Epidermal melanocyte (primary cell): Measurements from ENCODE around the gene LYRM4.

Experiments used
- DNase-seq: peaks from one replicate; pipeline ENCODE4 v3.0.0; 2011; ENCODE audit warnings: low spot score; ENCODE audit not compliant: insufficient read length

Gene LYRM4

DNA sequence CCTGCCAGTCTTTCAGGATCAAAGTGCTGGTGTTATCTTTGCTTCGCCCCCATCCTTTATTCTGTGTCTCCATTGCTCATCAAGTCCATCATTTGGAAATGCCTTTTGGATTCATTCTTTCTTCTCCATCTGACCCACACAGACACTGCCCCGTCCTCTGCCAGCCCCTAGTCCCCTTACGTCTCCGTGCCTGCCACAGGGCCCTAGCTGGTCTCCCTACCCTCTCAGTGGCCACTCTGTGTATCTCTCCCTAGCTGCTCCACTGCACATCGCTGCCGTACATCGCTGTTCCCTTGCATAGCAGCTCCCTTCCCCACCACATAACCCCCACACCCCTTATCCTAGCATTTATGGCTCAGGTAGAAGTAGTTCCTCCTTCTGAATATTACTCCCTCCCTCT, 159.9 kb downstream of the LYRM4 start:
- DNase-seq, result no peak

DNA sequence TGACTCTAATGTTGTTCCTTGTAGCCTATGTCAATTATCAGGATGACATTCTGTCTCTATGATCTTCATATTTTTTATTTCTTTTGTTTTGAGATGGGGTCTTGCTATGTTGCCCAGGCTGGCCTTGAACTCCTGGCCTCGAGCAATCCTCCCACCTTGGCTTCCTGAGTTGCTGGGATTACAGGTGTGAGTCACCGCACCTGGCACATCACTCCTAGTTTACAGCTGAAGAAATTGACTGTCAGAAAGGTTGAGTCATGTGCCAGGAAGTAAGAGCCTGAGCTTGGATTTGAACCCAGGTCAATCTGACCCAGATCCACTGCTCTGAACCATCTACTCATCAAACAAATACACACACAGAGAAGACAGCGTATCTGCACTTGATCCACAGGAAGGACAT, 161.2 kb downstream of the LYRM4 start:
- DNase-seq, result no peak

DNA sequence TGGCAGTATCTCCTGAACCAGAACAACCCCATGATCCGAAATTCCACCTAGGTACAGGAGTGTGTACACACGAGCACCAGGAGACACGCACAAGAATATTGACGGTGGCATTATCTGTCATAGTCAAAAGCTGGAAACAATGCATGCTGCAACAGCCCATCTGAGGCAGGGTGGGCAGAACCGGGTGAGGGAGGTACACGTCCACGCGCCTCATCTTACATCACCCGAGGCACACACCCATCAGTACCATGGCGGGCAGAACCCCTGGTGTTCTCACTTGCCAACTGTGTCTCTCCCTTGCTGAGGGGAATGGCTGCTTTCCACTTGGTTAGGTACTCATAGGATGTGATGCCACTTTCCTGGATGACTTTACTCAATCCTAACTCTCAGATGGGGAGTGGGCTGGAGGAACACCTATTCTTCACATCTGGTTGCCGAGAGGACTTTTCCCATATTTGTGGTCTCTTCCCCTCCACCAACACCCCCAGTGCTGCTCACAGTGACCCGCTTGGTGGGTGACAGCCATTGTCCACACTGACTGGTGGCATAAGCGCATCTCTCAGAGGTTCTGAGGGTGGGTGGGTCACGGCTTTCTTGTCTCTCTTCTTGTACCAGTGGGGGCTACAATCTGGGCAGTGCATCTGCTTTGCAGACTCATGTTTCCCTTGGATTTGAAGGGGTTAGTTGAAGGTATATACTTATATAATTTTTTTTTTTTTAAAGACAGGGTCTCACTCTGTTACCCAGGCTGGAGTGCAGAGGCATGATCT, 162.1 kb downstream of the LYRM4 start:
- no peak for DNase-seq

DNA sequence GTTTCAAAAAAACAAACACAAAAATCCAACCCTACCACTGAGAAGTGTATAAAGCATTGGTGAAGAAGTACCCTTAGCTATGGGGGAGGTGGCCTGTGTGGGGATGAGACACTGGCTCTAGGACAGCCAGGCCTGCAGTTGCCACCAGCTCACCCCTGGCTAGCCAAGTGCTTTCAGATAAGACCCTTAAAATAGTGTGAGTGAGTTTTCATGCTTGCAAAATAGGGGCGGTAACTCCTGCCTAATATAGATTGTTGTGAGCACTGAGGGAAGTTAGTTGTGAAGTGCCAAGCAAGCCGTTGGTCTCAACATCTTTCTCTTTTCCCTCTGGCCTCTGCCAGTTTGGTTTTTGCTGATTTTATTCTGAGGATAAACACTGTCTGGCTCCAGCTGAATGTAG, 164.3 kb downstream of the LYRM4 start:
- DNase-seq, result no peak

DNA sequence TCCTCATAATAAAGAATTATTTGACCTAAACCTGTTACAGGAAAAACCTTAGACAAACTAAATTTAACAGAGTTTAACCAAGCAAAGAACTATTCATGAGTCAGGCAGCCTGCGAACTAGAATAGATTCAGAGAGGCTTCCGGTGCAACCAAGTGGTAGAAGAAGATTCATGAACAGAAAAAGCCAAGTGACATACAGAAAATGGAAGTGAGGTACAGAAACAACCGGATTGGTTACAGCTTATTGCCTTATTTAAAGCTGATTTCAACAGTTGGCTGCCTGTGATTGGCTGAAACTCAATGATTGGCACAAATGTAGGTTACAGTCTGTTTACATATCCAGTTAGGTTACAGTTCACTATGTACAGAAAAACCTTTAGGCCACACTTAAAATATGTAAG, 165.5 kb downstream of the LYRM4 start:
- no peak for DNase-seq

DNA sequence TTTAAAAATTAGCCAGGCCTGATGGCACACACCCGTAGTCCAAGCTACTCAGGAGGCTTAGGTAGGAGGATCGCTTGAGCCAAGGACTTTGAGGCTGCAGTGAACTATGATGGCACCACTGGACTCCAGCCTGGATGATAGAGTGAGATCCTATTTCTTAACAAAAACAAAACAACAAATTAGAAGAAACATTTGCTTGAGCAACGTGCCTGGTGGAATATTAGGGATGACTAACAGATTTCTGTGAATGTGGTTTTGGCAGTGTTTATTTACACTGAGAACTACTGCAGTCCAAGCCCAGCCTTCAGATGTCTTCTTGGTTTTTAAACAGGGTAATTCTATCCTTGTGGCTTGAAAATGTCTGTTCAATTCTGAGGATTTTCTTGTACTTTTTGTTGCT, 166.4 kb downstream of the LYRM4 start:
- peak; percentile 44 for DNase-seq

DNA sequence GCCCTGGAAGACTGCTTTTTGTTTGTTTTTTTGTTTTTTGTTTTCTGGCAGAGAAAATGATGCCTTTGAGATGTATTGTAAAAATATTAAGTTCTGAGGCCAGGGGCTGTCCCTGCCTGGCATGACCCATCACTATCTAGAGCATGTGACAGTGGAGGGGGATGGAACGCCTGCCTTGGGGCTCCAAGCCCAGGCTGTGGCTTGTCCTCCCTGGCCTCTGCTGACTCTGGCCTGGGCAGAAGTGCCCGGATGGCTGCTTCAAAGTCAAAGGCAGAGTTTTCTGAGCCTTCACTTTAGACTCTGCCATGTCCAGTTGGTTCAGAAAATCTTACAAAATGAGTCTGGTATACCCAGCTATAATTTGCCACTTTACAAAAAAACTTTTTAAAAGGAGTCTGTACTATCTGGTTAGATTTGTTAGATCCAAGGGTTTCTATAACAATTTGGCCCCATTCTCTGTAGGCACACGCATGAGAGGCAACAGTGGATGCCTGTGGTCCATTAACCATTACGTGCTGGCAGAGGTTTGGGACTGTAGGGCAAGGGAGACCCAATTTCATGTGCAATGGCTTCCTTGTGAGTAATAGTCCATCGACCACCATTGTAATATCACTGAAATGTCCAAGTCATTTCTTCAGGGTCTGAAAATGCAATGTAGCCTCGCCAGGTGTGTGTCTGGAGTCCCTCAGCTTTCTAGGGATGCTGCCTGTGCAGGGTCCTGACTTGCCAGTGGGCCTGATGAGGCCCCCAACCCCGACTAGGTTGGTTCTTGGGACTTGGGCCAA, 167.3 kb downstream of the LYRM4 start:
- no peak for DNase-seq

DNA sequence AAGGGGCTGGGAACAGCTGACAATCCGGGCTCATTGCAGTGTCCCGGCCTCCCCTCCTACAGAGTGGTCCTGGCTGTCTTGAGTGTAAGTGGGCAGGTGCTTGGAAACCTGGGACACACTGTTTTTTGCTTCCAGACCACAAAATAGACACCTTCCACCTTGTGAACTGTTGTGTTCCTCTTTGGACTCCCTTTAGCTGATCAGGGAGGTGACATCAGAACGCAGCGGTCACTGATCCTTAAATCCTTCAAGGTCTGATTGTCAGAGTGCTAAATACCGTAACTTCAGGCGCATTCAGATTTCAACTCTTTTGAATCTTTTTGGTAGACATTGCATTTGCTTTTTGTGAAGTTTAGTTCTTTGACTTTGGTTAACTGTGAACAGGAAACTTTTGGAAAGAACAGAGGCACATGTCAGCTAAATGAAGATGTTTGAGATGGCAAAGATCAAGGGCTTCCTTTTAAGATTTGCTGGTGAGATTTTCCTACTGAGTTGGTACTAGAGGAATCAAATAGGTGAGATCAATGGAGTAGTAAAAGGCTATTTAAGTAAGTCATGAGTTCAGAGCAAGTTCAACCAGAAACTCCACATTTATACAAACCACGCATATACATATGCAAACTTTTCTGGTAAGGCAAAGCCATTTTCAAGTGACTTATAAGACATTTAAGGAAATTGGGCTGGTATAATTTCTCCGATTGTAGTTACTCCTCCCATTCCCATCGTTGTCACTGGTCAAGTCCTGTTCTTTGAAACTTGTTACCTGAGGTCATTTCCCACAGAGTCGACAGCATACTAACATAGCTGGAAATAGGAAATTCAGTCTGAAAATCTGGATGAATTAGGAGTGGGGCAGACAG, 169.3 kb downstream of the LYRM4 start:
- DNase-seq, result no peak

DNA sequence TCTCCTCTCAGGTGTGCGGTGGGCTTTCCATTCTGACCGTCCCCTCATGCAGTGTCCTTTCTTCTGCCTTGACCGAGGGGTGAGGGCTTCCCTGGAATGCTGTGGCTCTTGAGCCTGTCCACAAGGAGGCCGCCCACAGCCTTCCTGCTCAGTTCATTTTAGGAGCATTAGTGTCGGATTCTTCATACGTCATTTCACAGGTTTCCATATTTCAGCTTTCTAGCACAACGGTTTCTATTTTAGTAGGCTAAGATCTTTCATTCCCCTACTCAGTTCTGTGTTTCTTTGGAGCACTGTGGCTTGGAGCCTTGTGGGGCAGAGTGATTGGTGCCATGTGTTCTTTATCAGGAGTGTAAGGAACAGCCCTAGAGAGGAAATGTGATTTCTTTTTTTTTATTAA, 170.1 kb downstream of the LYRM4 start:
- DNase-seq, result no peak

DNA sequence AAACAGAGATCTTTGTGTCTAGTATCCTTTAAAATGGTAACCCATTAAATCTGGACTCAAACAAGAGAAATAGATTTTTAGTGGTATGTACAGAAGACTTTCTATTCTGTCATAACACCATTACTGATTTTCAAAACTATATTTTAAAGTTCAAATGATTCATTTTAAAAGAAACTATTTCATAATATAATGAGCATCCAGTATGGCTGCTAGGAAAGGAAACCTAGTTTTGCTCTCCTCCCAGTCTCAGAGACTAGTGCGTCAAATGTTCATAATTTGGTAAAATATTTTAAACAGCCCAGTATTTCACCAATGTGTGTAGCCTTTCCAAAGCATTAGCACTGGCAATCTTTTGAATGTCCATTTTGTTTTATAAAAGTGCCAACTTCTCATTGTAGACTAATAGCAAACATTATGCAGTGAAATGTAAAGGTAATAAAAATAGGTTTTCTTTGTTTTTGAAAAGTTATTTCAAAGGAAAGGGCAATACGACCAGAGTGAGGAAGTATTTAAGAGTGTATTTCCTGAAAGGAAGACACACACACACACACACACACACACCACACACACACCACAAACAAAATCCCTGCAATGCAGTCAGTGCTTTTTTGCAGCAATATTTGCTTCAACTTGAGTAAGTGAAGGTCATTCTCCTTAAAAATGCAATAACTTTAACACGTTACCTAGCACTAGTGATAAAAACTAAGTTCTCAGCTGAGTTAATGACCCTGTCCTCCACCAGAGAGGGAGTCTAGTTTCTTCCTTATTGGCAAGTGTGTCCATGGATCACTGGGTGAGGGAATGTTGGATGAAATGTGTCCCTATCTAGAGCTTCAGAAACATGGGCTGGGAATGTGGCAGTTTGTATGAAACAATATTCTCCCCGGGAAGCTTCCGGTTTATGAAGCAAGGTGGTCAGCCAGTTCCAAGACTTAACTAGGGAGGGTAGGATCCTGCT, 171.0 kb downstream of the LYRM4 start:
- DNase-seq, result no peak

DNA sequence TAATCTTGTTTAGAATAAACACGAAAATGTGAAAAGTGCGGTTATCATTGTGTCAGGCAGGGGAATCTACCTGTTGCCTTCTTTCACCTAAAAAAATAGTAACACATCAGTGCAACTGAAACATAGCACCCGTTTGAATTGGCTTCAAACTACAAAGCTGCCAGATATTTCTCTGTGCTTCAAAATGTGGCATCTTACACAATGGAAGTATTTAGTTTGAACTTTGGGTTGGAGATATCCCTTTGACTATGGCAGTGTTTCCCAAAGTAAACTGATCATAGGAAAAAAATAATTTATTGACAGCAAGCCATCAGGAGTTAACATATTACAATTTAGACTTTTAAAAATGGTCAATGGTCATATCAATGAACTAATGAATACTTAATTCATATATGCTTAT, 172.0 kb downstream of the LYRM4 start:
- DNase-seq, result no peak

DNA sequence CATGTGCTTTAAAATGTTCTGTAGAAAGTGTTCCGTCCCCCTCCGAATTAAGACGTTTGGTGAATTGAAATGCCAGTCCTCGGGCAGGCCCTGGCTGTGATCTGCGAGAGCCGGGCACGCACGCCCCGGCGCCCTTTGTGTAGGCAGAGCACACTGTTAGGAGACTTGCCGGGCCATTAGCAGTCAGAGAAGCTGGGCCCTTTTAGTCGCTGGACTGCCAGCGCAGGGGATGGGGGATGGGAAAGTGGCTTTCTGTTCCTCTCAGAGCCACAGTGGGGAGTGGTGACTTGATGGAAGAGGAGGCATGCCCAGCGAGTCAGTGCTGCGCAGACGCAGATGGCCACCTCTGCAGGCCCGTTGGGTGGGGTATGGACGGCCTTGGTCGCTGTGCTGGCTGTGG, 173.4 kb downstream of the LYRM4 start:
- no peak for DNase-seq

DNA sequence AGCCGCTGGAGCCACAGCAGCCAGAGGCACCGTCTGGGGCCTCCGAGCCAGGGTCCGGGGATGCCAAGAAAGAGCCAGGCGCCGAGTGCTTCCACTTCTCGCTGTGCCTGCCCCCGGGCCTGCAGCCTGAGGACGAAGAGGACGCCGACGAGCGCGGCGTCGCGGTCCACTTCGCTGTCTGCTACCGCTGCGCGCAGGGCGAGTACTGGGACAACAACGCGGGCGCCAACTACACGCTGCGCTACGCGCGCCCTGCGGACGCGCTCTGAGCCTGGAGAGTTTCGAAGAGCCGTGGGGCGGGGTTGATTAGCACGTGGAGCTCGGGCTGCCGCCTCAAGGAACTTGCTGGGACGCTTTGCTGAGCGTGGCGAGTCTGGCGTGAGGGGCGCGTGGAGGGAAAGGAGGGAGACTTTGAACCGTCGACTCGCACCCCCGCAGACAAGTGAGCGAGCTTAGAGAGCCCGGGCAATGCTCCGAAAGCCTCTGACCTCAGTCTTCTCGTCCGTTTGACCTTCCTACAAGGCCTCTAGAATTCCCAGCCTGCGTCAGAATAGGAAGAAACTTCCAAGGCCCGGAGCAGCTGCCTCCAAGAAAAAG, 174.4 kb downstream of the LYRM4 start:
- DNase-seq, result no peak

DNA sequence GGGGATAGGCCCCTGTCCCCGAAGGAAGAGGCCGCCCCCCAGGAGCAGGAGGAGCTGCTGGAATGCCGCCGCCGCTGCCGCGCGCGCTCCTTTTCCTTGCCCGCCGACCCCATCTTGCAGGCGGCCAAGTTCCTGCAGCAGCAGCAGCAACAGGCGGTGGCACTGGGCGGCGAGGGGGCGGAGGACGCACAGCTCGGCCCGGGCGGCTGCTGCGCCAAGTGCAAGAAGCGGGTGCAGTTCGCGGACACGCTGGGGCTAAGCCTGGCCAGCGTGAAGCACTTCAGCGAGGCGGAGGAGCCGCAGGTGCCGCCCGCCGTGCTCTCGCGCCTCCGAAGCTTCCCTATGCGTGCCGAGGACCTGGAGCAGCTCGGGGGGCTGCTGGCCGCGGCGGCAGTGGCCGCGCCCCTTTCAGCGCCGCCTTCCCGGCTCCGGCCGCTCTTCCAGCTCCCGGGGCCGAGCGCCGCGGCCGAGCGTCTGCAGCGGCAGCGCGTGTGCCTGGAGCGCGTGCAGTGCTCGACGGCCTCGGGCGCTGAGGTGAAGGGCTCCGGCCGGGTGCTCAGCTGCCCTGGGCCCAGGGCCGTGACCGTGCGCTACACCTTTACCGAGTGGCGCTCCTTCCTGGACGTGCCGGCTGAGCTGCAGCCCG, 175.0 kb downstream of the LYRM4 start:
- DNase-seq, result no peak

DNA sequence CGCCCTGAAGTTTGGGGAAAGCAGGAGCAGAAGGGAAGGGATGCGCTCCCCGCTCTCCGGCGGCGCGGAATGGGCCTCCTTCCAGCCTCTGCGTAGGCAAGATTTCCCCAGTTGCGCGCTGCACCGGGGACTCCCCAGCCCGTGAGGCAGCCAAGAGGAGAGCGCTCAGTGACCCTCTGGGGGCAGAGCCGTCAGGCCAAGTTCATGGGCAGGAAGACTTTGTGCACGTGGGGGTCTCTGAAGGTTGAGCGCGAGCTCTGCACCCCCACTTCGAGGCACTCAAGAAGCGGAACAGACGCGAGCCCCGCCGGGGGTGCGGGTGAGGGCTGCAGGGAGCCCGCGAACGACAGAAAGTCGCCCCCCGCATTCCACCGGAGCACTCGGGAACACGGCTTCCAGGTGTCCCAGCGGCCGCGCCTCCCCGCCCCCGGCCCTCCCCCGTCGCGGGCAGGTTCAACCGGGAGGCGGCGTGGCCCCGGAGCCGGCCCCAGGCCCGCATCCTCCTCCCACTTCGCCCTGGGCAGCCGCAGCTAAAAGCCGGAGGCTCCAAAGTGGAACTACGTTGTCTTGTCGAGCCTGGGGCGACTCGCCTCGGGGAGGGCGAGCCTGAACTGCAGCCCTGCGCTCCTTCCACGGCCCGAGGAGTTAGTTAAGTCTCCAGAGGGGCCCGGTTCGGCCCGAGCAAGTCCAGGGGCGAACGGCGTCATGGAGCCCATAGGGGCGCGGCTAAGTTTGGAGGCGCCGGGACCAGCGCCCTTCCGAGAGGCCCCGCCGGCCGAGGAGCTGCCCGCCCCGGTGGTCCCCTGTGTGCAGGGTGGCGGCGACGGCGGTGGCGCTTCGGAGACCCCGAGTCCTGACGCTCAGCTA, 175.7 kb downstream of the LYRM4 start, which contains the start of gene PPP1R3G:
Gene PPP1R3G, plus strand, starts transcription at position 561 of the 867 bp plus-strand sequence. Its CDS starts 145 bp downstream, at position 706.
- DNase-seq, result no peak

DNA sequence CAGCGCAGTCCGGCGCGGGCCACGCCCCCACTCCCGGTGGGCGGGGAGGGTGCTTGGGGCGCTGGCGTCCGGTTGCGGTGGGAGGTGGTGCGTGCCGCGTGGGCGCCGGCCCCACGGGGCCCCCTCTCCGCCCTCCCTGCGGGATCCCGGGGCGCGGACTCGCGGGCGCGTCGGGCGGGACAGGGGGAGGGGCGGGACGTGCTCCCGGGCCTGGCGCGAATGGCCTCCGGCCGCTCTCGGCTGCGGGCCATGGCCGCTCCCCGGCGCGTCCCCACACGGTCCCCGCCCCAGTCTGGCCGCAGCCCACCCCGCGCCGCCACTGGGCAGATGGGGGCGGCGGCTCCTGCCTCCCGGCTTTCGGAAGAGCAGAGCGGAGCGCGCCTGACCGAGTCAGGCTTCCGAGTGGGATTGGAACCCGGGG, 176.4 kb downstream of the LYRM4 start:
- no peak for DNase-seq

DNA sequence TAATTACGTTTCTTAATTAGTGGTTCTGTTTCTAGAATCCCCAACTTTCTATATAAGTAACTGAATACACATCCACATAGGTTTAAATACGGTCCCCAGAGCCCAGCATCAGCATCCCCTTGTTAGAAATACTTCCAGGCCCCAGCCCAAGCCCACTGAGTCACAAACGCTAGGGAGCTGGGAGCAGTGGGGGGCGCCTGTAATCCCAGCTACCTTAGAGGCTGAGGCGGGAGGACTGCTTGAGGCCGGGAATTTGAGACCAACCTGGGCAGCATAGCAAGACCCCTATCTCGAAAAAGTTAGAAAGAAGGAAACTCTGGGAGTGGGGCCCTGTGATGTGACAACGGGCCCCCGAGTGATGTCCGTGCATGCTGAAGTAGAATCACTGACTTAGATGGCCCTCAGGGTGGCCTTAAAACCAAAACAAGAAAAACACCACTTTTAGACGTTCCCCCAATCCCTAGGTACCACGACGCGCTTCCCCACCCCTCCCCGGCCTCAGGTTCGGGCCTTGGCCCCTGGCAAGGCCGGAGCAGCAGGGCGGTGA, 176.9 kb downstream of the LYRM4 start:
- DNase-seq, result no peak

DNA sequence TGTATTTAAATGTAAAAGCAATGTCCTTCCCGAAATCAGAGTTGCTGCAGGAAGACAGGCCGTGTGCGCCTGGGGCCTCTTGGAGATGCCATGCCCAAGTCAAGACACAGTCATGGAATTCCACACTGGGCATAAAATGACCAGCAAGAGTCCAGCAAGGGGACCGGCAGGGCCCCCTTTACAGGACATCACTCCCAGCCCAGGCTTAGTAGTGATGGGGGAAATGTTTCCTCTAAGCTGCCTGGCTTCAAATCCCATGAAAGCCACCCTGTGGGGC, 177.5 kb downstream of the LYRM4 start:
- DNase-seq, result no peak
